HG02870 (cell line): Measurements from ENCODE around the gene MAD1L1.
"Not testable (repeated sequence)": the region's sequence is repeated elsewhere in the genome, so short reads cannot be mapped to it uniquely, and the experiment has no call there.

ENCODE experiments used
- ATAC-seq: cut with Tn5 transposase; IDR thresholded peaks from one replicate; pipeline ENCODE4 v1.9.1; 2021; ENCODE audit warnings: mild to moderate bottlenecking, moderate library complexity; ENCODE audit not compliant: unreplicated experiment

MAD1L1 gene

GRCh38 chr7:1860881-1861798 is 371.6 kb downstream of the MAD1L1 start:
- not testable (repeated sequence) for ATAC-seq

DNA sequence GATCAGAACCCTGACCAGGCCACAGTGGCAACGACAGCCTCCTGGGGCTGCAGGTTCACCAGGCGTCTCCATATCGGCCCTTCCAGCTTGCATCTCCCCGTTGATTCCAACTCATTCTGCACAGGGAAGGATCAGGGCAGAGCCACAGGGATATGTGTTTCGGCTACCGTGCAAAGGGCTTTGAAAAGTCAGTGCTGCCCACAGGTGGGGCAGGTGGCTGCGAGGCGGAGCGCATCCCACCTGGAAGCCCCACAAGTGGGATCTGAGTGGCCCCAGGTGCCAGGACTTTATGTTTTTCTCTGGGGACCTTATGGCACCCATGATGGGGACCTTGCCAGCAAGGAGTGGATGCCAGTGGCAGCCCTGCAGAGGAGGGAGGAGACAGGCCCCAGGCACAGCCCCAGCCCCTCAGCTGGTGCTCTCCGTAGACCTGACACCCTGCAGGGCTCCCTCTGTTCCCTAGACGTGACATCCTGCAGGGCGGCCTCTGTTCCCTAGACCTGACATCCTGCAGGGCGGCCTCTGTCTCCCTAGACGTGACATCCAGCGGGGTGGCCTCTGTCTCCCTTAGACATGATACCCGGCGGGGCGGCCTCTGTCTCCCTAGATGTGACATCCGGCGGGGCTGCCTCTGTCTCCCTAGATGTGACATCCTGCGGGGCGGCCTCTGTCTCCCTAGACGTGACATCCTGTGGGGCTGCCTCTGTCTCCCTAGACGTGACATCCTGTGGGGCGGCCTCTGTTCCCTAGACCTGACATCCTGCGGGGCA is 373.3 kb downstream of the MAD1L1 start:
- no peak for ATAC-seq

GRCh38 chr7:1858435-1859265 is 374.1 kb downstream of the MAD1L1 start:
- ATAC-seq: no peak

DNA sequence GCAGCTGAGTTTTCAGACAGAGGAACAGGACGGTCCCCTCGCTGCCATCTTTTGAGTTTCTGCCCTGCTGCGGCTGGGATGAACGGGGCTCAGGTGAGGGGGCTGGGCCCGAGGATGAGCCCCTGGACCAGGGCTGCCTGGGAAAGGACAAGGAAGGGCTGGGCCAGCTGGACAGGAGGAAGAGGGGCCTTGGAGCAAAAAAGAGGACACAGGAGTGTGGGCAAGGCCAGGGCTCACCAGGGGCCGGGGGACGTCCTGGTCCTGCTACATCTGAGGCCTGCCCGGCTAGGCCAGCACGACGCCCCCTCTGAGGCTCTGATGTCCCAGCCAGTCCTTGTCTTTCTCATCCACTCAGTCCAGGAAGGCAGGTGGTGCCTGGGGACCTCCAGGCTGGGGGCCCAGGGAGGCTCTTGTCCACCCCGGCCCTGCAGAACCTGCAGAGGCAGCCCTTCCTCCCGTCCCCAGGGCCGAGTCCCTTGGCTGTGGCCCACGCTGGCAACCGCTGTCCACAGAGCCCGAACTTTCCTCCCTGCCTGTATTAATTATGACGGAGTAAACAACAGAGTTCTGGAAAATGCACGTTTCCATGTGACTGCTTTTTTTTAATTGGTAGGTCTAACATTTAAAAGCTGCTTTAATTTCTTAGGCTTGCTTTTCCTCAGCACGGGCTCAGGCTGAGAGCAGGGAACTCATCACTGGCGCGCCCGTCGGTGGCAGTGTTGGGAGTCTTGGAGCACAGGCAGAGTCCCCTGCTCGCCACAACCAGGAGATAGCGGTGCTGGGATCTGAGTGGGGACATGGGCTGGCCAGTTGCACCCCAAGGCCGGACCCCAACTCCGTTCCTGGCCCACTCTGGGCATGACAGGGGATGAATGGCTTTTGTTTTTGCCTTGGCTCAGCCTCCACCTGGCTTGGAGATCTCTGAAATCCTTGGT is 375.0 kb downstream of the MAD1L1 start:
- no peak for ATAC-seq

DNA sequence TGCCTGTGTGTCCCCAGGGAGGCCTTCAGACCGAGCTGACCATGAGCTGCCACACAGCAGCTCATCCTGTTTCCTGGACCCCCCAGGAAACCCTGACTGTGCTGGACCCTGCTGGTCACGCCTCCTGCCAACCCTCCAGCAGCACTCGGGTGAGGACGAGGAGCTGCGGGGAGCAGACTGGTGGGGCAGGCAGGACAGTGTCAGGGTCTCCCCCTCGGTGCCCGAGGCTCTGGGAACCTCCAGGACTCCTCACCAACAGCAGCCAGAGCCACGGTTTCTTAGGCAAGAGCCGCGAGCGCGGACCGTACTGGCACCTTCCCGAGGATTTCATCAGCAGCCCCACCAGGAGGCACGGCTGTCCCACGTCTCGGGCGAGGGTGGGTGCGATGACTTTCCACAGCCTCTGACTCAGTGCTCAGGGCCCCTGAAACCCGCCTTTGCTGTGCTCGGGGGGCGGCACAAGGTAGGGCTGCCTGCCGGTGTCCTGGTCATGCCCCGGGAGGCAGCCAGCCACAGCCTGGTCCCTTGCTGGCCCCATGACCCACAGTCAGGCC is 375.8 kb downstream of the MAD1L1 start:
- ATAC-seq: no peak

- no peak for ATAC-seq
Observed at GRCh38 chr7:1856161-1856887, 376.4 kb downstream of the MAD1L1 start.

GRCh38 chr7:1855725-1856160 is 377.0 kb downstream of the MAD1L1 start:
- no peak for ATAC-seq

GRCh38 chr7:1854866-1855724 is 377.6 kb downstream of the MAD1L1 start:
- ATAC-seq: no peak

GRCh38 chr7:1853986-1854865 is 378.5 kb downstream of the MAD1L1 start:
- ATAC-seq: no peak

GRCh38 chr7:1853431-1853985 is 379.2 kb downstream of the MAD1L1 start:
- ATAC-seq: no peak

DNA sequence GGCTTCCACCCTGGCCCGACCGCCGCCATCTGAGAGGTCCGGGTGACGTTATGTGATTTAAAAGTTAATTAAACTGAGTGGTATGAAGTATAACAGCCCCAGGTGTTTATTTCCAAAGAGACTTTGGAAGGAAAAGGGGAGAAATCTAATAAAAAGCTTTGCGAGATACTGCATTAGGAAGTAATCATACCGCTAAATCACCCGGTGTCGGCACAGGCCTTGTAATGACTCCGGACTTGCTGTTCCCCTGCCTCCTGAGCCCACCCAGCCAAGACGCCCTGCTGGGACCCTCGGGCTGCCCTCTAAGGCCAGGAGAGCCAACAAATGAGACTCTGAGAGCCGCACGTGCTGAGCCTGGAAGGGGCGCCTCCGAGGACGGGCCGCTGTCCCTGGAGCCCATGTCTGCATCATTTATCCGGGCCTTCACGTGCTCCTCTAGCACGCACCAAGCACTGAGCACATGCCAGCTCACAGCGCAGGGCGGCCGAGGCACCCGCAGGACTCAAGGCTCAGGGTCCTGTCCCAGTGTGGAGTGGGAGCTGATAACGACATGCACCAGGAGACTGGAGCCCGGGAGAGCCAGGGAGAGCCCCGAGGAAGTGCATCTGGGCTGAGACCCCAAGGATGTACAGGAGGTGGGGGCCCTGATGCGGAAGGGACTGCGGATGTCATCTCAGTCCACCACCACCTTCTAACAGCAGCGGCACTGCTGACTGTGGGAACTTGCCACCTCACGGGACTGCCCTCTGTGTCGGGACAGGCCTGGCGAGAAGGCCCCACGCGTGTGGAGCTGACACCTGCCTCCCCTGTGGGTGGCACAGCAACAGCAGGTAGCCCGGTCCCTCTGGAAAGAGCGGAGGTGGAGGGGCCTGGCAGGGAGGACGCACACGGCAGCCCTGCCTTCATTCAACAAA is 380.0 kb downstream of the MAD1L1 start:
- ATAC-seq: no peak

DNA sequence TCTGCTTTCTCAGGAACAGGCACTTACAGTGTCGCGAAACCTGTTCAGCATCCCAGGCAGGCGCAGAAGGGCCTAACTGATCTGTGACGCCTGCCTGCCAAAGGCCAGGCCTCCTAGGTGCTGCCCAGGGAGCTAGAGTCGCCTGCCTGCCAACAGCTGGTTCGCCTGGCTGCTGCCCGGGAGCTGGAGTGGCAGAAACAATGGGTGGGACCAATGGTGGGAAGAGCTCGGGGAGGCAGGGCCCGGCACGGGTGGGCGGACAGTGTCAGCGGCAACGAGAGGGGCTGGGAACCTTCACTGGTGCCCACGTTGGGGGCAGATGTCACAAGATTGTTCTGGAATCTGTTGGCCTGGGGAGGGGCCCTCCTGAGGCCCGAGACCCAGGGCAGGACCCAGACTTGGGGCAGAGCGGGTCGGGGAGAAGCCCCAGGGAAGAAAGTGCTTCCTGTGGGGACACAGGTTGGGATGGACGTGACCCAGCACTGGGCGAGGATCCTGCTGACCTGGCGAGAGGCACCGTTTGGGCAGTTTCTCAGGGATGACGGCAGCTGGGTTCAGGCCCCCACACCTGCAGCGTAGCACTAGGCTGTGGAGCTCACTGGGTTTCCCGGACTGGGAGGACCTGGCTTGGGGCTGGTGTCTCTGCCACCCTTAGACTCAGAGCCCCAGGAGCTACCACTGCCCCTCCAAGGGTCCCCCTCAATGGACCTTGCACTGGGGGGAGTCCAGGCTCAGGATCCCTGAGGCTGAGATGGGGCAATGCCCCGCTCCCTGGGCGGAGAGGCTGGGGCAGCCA is 380.8 kb downstream of the MAD1L1 start:
- ATAC-seq: no peak

GRCh38 chr7:1850976-1851571 is 381.7 kb downstream of the MAD1L1 start:
- ATAC-seq: no peak
